Neural progenitor cell (in vitro differentiated cells): Measurements from ENCODE around the gene GAREM2.

Source experiments
- EZH2 ChIP-seq: fragments of 200-600 bp; sonication (generic); IDR thresholded peaks from 2 replicates; pipeline ENCODE4 v1.6.1; 2017; ENCODE audit warnings: antibody characterized with exemption, mild to moderate bottlenecking, moderate library complexity
- EZH2phosphoT487 ChIP-seq: fragments of 200-600 bp; sonication (generic); IDR thresholded peaks from 2 replicates; pipeline ENCODE4 v1.6.1; 2017; ENCODE audit warnings: antibody characterized with exemption
- TF ChIP-seq, protein P1 (sequence below): fragments of 200-600 bp; sonication (generic); IDR thresholded peaks from 2 replicates; pipeline ENCODE4 v1.5.1; 2017; ENCODE audit warnings: antibody characterized with exemption, mild to moderate bottlenecking

GRCh38 chr2:26182887-26183630 is 10.2 kb downstream of the GAREM2 start:
- TF ChIP-seq, protein P1, sequence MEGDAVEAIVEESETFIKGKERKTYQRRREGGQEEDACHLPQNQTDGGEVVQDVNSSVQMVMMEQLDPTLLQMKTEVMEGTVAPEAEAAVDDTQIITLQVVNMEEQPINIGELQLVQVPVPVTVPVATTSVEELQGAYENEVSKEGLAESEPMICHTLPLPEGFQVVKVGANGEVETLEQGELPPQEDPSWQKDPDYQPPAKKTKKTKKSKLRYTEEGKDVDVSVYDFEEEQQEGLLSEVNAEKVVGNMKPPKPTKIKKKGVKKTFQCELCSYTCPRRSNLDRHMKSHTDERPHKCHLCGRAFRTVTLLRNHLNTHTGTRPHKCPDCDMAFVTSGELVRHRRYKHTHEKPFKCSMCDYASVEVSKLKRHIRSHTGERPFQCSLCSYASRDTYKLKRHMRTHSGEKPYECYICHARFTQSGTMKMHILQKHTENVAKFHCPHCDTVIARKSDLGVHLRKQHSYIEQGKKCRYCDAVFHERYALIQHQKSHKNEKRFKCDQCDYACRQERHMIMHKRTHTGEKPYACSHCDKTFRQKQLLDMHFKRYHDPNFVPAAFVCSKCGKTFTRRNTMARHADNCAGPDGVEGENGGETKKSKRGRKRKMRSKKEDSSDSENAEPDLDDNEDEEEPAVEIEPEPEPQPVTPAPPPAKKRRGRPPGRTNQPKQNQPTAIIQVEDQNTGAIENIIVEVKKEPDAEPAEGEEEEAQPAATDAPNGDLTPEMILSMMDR, result no peak
- TF ChIP-seq EZH2phosphoT487 (no peak), EZH2 (no peak)
